ENCODE results near the gene PPP2R2C.

PPP2R2C gene

DNA sequence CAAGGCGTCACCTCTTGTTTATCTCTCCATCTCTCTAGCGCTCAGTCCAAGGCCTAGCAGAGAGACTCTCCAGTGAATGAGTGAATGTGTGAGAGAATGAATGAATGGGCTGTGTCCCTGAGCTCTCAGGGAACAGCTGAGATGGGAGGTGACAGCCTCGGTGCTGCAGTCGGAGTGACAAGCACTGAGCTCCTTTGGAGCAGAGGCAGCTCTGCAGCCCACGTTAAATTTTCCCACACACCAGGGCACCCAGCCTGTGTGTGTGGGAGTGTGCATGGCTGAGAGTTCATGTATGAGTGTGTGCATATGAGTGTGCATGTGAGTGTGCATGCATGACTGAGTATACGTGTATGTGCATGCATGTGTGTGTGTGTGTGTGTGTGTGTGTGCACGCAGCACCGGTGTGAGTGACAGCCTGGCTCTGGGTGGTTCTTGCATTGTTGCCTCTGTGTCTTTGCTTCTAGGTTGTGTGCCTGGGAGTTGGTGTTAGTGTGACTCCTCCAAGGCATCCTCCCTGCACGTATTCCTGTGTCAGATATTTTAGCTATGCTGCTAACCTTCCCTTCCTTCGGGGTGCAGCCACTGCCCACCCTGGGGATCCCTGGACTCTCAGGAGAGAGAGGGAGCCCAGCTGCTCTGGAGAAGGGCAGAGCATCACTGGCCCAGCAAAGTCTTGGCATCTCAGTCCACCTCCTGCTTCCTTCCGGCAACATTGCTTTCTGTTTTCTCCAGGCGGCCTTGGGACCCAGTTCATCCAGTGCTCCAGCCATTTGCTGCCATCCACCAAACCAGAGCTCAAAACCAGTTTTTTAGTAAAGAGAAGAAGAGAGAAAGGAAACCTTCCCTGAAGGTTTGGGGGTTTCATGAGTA is 98.6 kb downstream of the PPP2R2C start:
- no peaks in the 10 kb centered on the region for H3K36me3 Mint-ChIP-seq
- H3K27ac Mint-ChIP-seq, result no peak overlapping the region
- no peak overlapping the region for H3K4me3 Mint-ChIP-seq
- H3K9me3 Mint-ChIP-seq (ENCODE audit: low read depth), result no peaks in the 10 kb centered on the region
- H3K27me3 Mint-ChIP-seq, result peaks cover under 1% of the 10 kb centered on the region
- no peaks in the 10 kb centered on the region for H3K4me1 Mint-ChIP-seq (ENCODE audit: low read depth)

- no peak overlapping the region for H3K27ac Mint-ChIP-seq
- no peak overlapping the region for H3K4me3 Mint-ChIP-seq
- no peaks in the 10 kb centered on the region for H3K27me3 Mint-ChIP-seq
- no peaks in the 10 kb centered on the region for H3K36me3 Mint-ChIP-seq
- H3K4me1 Mint-ChIP-seq (ENCODE audit: low read depth), result no peaks in the 10 kb centered on the region
- H3K9me3 Mint-ChIP-seq (ENCODE audit: low read depth), result no peaks in the 10 kb centered on the region
Measured at GRCh38 chr4:6372649-6373525, 99.5 kb downstream of the PPP2R2C start.

DNA sequence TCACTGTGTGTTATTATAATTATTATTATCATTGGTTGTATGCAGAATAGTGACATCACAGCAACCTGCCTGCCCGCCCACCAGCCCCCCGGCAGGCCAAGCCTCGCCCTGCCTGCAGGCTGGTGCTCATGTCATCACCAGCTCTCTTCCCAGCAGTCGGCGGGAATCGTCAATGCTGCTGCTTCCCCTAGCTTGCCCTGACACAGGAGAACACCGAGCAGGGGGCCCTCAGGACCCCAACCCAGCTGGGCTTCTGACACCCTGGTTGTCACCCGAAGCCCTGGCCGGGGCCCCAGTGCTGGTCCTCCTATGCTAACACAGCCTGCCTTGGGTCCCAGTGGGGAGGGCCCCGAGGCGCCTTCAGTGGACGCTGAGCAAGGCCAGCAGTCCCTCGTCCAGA is 100.6 kb downstream of the PPP2R2C start:
- H3K27ac Mint-ChIP-seq, result no peak overlapping the region
- H3K9me3 Mint-ChIP-seq (ENCODE audit: low read depth), result no peaks in the 10 kb centered on the region
- no peaks in the 10 kb centered on the region for H3K36me3 Mint-ChIP-seq
- H3K27me3 Mint-ChIP-seq, result no peaks in the 10 kb centered on the region
- no peak overlapping the region for H3K4me3 Mint-ChIP-seq
- no peaks in the 10 kb centered on the region for H3K4me1 Mint-ChIP-seq (ENCODE audit: low read depth)

DNA sequence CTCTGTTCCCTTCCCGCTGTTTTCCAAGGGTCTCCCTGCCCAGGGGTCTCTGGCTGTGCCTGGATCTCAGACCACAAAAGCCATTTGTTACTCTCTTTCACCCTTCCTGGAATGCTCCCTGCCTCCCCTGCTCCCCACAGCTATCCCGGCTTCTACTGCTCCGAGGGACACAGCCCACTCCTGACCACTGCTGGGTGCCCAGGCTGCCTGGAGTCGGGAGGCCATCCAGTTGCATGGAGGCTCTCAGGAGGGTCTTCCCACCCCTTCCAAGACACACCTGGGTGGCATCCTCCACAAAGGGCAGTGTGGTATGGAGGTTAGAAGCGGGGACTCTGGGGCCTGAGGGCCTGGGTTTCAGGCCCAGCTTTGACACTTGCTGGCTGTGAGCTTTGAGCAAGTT is 101.1 kb downstream of the PPP2R2C start:
- Mint-ChIP-seq H3K27me3 (no peaks in the 10 kb centered on the region), H3K4me1 (ENCODE audit: low read depth) (no peaks in the 10 kb centered on the region), H3K9me3 (ENCODE audit: low read depth) (no peaks in the 10 kb centered on the region), H3K36me3 (no peaks in the 10 kb centered on the region), H3K27ac (no peak overlapping the region), H3K4me3 (no peak overlapping the region)

- H3K9me3 Mint-ChIP-seq (ENCODE audit: low read depth), result no peaks in the 10 kb centered on the region
Measured at GRCh38 chr4:6369924-6370645, 102.3 kb downstream of the PPP2R2C start.

GRCh38 chr4:6369511-6369910 is 102.9 kb downstream of the PPP2R2C start:
- Mint-ChIP-seq H3K4me3 (no peak overlapping the region), H3K9me3 (ENCODE audit: low read depth) (no peaks in the 10 kb centered on the region), H3K4me1 (ENCODE audit: low read depth) (no peaks in the 10 kb centered on the region), H3K36me3 (no peaks in the 10 kb centered on the region), H3K27ac (no peak overlapping the region), H3K27me3 (no peaks in the 10 kb centered on the region)

More at GRCh38 chr4:6369924-6370645, 102.3 kb downstream of the PPP2R2C start:
- H3K27ac Mint-ChIP-seq, result no peak overlapping the region
- no peaks in the 10 kb centered on the region for H3K27me3 Mint-ChIP-seq
- no peak overlapping the region for H3K4me3 Mint-ChIP-seq
- no peaks in the 10 kb centered on the region for H3K4me1 Mint-ChIP-seq (ENCODE audit: low read depth)
- H3K36me3 Mint-ChIP-seq, result no peaks in the 10 kb centered on the region

- Mint-ChIP-seq H3K27ac (no peak overlapping the region), H3K9me3 (ENCODE audit: low read depth) (no peaks in the 10 kb centered on the region), H3K4me3 (no peak overlapping the region), H3K36me3 (no peaks in the 10 kb centered on the region), H3K4me1 (ENCODE audit: low read depth) (no peaks in the 10 kb centered on the region), H3K27me3 (no peaks in the 10 kb centered on the region)
Measured at GRCh38 chr4:6369035-6369434, 103.4 kb downstream of the PPP2R2C start.

DNA sequence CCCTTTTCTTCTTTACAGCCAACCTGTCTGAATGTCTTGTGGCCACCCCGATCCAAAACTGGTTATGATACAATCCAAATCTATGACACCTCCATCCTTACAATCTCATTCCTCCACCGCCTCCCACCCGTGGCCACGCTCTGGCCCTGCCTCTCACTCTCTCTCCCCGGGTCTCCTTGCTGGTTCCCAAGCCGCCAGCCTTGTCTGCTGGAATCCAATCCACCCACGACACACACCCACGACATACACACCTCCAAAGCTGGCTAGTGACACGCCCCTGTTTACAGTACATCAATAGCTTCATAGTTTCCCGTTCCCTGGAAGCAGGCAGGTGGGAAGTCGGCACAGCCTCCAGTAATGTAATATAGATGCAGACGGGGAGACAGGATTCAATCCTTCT is 103.8 kb downstream of the PPP2R2C start:
- Mint-ChIP-seq H3K9me3 (ENCODE audit: low read depth) (no peaks in the 10 kb centered on the region), H3K36me3 (no peaks in the 10 kb centered on the region), H3K27ac (no peak overlapping the region), H3K4me3 (no peak overlapping the region), H3K4me1 (ENCODE audit: low read depth) (no peaks in the 10 kb centered on the region), H3K27me3 (no peaks in the 10 kb centered on the region)

GRCh38 chr4:6368096-6368495 is 104.3 kb downstream of the PPP2R2C start:
- no peaks in the 10 kb centered on the region for H3K9me3 Mint-ChIP-seq (ENCODE audit: low read depth)

DNA sequence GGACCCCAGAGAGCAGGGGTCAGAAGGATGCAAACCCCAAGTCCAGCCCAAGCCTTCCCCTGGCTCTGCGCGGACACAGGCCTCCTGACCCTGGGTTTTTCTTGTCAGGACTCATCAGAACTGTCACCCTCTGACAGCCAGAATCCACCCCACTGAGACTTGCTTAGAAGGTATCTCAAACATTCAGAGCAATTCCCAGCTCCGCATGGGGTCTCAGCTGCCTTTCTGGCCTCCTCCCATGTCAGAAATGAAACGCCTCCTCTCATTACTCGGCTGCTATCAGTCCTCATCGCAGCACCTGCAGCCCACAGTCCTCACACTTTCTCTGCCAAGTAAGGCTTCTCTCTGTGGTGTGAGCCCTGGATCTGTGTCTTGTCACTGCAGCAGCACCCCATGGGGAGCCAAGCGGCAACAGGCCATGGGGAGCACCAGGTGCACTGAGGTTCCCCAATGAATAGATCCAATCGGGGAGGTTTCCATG is 105.0 kb downstream of the PPP2R2C start:
- H3K9me3 Mint-ChIP-seq (ENCODE audit: low read depth), result no peaks in the 10 kb centered on the region
- no peak overlapping the region for H3K4me3 Mint-ChIP-seq
- no peaks in the 10 kb centered on the region for H3K4me1 Mint-ChIP-seq (ENCODE audit: low read depth)
- no peak overlapping the region for H3K27ac Mint-ChIP-seq
- no peaks in the 10 kb centered on the region for H3K36me3 Mint-ChIP-seq
- no peaks in the 10 kb centered on the region for H3K27me3 Mint-ChIP-seq

More at GRCh38 chr4:6368096-6368495, 104.3 kb downstream of the PPP2R2C start:
- Mint-ChIP-seq H3K4me3 (no peak overlapping the region), H3K4me1 (ENCODE audit: low read depth) (no peaks in the 10 kb centered on the region), H3K27ac (no peak overlapping the region), H3K36me3 (no peaks in the 10 kb centered on the region), H3K27me3 (no peaks in the 10 kb centered on the region)

GRCh38 chr4:6366581-6366980 is 105.8 kb downstream of the PPP2R2C start:
- Mint-ChIP-seq H3K27me3 (no peaks in the 10 kb centered on the region), H3K9me3 (ENCODE audit: low read depth) (no peaks in the 10 kb centered on the region), H3K4me1 (ENCODE audit: low read depth) (no peaks in the 10 kb centered on the region), H3K4me3 (no peak overlapping the region), H3K27ac (no peak overlapping the region), H3K36me3 (no peaks in the 10 kb centered on the region)

DNA sequence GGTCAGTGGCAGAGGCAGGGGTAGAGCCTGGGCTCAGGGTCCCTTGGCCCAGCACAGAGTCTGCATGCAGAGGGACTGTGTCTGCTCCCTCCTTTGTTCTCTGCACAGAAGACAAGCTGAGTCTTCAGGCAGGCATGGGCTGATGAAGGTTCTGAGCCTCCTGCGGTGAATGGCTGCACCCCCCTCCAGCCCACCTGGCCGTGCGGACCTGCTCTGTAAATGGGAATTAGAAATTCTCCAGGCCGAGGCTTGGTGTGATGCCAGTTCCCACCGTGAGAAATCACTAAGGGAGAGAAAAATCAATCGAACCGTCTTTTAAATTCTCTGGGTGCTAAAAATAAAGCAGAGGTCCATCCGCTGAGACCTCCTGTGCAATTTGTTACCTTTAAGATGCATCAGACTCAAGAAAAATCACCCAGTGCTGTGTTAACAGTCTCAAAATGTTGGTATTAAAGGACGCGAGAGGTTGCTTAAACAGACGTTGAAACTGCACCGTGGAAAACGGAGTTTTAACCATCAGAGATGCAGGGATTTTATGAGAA is 106.8 kb downstream of the PPP2R2C start:
- H3K4me3 Mint-ChIP-seq, result no peak overlapping the region
- no peak overlapping the region for H3K27ac Mint-ChIP-seq
- no peaks in the 10 kb centered on the region for H3K9me3 Mint-ChIP-seq (ENCODE audit: low read depth)
- no peaks in the 10 kb centered on the region for H3K27me3 Mint-ChIP-seq
- no peaks in the 10 kb centered on the region for H3K4me1 Mint-ChIP-seq (ENCODE audit: low read depth)
- H3K36me3 Mint-ChIP-seq, result no peaks in the 10 kb centered on the region

- no peaks in the 10 kb centered on the region for H3K9me3 Mint-ChIP-seq (ENCODE audit: low read depth)
- H3K27ac Mint-ChIP-seq, result no peak overlapping the region
- H3K36me3 Mint-ChIP-seq, result no peaks in the 10 kb centered on the region
- no peaks in the 10 kb centered on the region for H3K27me3 Mint-ChIP-seq
- H3K4me3 Mint-ChIP-seq, result no peak overlapping the region
- H3K4me1 Mint-ChIP-seq (ENCODE audit: low read depth), result no peaks in the 10 kb centered on the region
Measured at GRCh38 chr4:6364581-6364980, 107.8 kb downstream of the PPP2R2C start.

DNA sequence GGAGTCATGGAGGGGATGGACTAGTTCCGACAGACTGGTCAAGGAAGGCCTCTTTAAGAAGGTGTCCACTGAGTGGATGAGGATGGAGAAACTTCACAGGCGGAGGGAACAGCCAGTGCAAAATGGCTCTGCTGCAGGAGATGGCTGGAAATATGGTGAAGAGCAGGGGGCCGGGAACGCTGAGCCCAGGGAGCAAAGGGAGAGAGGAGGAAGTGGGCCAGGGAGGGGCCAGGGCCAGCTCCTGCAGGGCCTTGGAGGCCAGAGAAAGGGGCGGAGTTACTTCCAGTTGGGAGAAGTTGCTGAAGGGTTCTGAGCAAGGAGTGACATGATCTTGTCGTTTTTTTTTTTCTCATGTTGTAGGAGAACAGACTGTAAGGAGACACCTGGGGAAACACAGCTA is 108.3 kb downstream of the PPP2R2C start:
- Mint-ChIP-seq H3K4me1 (ENCODE audit: low read depth) (no peaks in the 10 kb centered on the region), H3K9me3 (ENCODE audit: low read depth) (no peaks in the 10 kb centered on the region), H3K27me3 (no peaks in the 10 kb centered on the region), H3K27ac (no peak overlapping the region), H3K36me3 (no peaks in the 10 kb centered on the region), H3K4me3 (no peak overlapping the region)

Data from activated naive CD8-positive, alpha-beta T cell (primary cell).